Activated naive CD8-positive, alpha-beta T cell treated with anti-CD3 and anti-CD28 coated beads, Interleukin-2, amount 50 U/mL, for 24 hours (primary cell): ENCODE data around the gene AFAP1.

ENCODE experiments used
- ATAC-seq: fragments of 150-1000 bp; cut with Tn5 transposase; one replicate; pipeline ENCODE4 v1.10.0; 2021
- DNase-seq: peaks from one replicate; pipeline ENCODE4 v3.0.0; 2021
- H3K27ac Mint-ChIP-seq: one replicate; pipeline ENCODE4 v1.8.0; 2021; ENCODE audit warnings: mild to moderate bottlenecking, mixed read lengths
- H3K27me3 Mint-ChIP-seq: one replicate; pipeline ENCODE4 v1.8.0; 2021; ENCODE audit warnings: mixed read lengths
- H3K36me3 Mint-ChIP-seq: one replicate; pipeline ENCODE4 v1.8.0; 2021; ENCODE audit warnings: low read depth, mixed read lengths
- H3K4me1 Mint-ChIP-seq: one replicate; pipeline ENCODE4 v1.8.0; 2021; ENCODE audit warnings: mixed read lengths
- H3K4me3 Mint-ChIP-seq: one replicate; pipeline ENCODE4 v1.8.0; 2021; ENCODE audit warnings: mild to moderate bottlenecking, moderate library complexity, mixed read lengths
- H3K9me3 Mint-ChIP-seq: one replicate; pipeline ENCODE4 v1.8.0; 2021; ENCODE audit warnings: mixed read lengths

Gene AFAP1

DNA sequence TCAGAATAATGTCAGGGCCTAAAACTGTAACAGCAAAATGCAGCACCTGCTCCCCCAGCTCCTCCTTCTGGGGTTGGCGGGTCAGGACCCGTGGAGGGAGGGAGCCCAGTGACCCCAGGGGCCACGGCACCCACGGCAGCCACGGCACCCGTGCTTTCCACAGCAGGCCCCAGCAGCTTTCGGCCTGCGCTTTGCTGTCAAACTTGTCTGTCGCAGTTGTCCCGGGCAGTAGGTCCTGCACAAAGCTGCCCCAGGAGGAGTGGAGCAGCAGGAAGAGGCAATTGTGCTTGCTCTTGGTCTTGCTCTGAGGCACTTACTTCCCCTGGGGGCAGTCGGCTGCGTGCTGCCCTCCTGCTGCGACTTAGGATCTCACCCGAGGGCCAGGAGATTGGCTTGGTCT is 183.6 kb downstream of the AFAP1 start:
- ATAC-seq, result no peak
- Mint-ChIP-seq H3K27me3 (no peaks in the 10 kb centered on the region), H3K9me3 (no peaks in the 10 kb centered on the region), H3K27ac (no peak overlapping the region), H3K4me3 (no peak overlapping the region), H3K4me1 (peaks cover 36% of the 10 kb centered on the region), H3K36me3 (no peaks in the 10 kb centered on the region)
- DNase-seq, result no peak

DNA sequence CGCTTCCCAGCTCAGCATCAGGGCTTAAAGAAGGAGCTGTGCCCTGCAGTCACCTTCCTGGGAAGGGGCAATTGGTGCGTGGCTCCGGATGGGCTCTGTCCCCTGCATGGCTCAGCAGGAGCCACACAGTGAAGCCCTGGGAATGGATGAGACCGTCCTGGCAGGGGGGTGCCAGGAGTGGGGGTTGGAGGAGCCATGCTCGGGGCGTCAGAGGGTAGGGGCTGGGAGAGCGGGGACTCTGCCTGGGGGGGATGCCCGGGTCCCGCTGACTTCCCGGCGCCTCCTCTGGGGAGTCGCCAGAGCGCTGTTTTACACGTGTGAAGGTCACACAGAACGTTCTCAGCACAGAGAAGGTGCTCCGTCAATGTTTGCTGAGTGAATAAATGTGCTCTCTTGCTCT is 184.1 kb downstream of the AFAP1 start:
- Mint-ChIP-seq H3K27ac (no peak overlapping the region), H3K4me1 (peaks cover 36% of the 10 kb centered on the region), H3K4me3 (no peak overlapping the region), H3K36me3 (no peaks in the 10 kb centered on the region), H3K9me3 (no peaks in the 10 kb centered on the region), H3K27me3 (no peaks in the 10 kb centered on the region)
- ATAC-seq (no peak), DNase-seq (no peak)

DNA sequence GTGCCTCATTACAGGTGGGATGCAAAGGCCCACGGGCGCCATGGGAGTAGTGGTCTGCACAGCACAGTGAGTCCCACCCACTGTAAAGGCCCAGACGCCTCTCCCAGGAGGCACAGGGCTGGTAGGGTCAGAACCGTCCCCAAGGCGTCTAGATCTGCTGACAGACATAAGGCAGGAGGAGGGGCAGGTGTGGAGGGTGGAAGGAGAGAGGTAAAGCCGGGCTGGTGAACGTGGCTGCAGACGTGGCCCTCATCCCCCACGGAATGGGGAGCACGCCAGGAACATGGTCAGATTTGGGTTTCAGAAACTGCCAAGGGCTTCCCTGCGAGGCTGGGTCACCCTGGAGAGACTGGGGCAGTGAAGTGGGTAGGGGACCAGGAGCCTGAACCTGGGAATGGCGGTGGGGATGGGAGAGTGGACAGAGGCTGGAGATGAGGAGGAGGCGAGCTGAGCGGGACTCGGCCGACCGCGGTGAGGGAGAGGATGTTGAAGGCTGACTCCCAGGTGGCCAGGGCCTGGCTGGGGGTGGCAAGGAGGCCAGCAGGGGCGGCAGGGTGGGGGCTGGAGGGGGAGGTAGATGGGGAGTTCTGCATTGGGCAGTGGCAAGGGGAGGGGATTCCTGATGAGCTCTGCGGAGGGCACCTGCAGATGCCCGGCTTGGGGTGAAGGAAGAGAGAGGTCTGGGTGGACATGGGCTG is 184.9 kb downstream of the AFAP1 start:
- H3K36me3 Mint-ChIP-seq, result no peaks in the 10 kb centered on the region
- DNase-seq (no peak), ATAC-seq (no peak)
- H3K9me3 Mint-ChIP-seq, result no peaks in the 10 kb centered on the region
- no peak overlapping the region for H3K27ac Mint-ChIP-seq
- no peaks in the 10 kb centered on the region for H3K27me3 Mint-ChIP-seq
- H3K4me1 Mint-ChIP-seq, result peaks cover 34% of the 10 kb centered on the region
- H3K4me3 Mint-ChIP-seq, result no peak overlapping the region

DNA sequence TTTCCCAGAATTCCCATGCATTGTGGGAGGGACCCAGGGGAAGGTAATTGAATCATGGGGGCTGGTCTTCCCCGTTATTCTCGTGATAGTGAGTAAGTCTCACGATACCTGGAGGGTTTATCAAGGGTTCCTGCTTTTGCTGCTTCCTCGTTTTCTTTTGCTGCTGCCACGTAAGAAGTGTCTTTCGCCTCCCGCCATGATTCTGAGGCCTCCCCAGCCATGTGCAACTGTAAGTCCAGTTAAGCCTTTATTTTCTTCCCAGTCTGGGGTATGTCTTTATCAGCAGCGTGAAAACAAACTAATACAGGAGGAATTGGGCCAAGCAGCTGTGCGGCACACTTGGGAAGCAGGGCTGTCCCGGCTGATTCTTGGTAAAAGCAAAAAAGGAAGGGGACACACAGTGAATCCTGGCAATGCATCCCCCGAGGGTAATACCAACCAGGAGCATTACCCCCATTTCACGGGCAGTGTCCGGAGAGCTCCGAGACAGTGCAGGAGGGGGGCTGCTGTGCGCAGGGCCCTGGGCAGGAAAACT is 185.7 kb downstream of the AFAP1 start:
- H3K9me3 Mint-ChIP-seq, result no peaks in the 10 kb centered on the region
- H3K36me3 Mint-ChIP-seq, result no peaks in the 10 kb centered on the region
- peaks cover 32% of the 10 kb centered on the region for H3K4me1 Mint-ChIP-seq
- H3K27me3 Mint-ChIP-seq, result no peaks in the 10 kb centered on the region
- no peak overlapping the region for H3K27ac Mint-ChIP-seq
- ATAC-seq, result no peak
- H3K4me3 Mint-ChIP-seq, result no peak overlapping the region
- no peak for DNase-seq

DNA sequence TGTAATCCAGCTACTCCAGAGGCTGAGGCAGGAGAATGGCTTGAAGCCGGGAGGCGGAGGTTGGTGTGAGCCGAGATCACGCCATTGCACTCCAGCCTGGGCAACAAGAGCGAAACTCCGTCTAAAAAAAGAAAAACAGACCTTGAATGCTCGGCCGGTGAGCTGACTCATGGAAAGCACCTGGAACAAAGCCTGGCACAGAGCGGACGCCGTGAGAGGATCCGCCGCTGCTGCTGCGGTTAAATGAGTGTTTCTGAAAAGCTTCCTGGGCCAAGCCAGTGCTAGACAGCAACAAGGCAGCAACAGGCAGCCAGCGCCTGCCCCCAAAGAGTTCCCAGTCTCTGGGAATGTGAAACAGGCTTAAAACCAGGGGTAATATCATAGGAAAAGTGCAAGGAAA is 186.4 kb downstream of the AFAP1 start:
- DNase-seq (no peak), ATAC-seq (no peak)
- Mint-ChIP-seq H3K27me3 (no peaks in the 10 kb centered on the region), H3K4me1 (peaks cover 26% of the 10 kb centered on the region), H3K9me3 (no peaks in the 10 kb centered on the region), H3K36me3 (no peaks in the 10 kb centered on the region), H3K27ac (no peak overlapping the region), H3K4me3 (no peak overlapping the region)

DNA sequence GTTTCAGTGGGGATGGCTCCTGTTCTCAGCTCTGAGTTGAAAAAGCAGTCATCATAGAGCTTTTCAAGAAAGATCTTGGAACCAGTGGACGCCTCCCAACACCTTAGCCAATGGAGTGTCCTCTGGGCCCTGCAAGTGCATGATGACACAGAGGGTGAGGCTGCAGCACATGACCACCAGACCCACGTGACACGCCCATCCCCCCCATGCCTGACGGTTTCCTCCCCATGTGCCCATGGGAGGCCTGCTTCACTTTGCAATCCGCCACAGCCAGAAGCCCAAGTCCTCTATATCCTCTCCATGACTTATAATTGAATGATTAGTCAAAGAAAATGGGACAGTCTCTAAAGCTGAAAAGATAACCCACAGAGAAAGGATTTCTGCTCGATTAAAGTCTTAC is 187.0 kb downstream of the AFAP1 start:
- H3K9me3 Mint-ChIP-seq, result no peaks in the 10 kb centered on the region
- no peak overlapping the region for H3K4me3 Mint-ChIP-seq
- H3K27ac Mint-ChIP-seq, result no peak overlapping the region
- peaks cover 20% of the 10 kb centered on the region for H3K4me1 Mint-ChIP-seq
- H3K36me3 Mint-ChIP-seq, result no peaks in the 10 kb centered on the region
- DNase-seq (no peak), ATAC-seq (no peak)
- H3K27me3 Mint-ChIP-seq, result no peaks in the 10 kb centered on the region

DNA sequence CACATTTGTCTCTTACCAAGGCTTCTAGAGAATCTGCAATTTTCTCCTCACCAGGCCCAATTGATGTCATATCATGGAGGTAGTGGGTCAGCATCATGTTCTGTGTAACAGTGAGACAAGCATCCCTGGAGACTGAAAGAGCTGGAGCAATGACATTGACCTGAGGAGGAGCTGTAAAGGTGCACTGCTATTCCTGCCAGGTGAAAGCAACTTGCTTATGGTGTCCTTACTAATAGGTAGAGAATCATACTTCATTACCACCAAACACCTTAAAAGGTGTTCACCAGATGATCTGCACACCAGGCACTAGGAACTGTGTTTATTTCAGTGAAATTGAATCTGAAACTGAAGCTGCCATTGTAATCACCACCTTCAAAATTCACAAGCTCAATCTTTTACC is 188.7 kb downstream of the AFAP1 start:
- ATAC-seq (no peak), DNase-seq (no peak)
- no peaks in the 10 kb centered on the region for H3K27me3 Mint-ChIP-seq
- H3K4me3 Mint-ChIP-seq, result no peak overlapping the region
- H3K9me3 Mint-ChIP-seq, result no peaks in the 10 kb centered on the region
- H3K4me1 Mint-ChIP-seq, result peaks cover 11% of the 10 kb centered on the region
- no peaks in the 10 kb centered on the region for H3K36me3 Mint-ChIP-seq
- no peak overlapping the region for H3K27ac Mint-ChIP-seq

DNA sequence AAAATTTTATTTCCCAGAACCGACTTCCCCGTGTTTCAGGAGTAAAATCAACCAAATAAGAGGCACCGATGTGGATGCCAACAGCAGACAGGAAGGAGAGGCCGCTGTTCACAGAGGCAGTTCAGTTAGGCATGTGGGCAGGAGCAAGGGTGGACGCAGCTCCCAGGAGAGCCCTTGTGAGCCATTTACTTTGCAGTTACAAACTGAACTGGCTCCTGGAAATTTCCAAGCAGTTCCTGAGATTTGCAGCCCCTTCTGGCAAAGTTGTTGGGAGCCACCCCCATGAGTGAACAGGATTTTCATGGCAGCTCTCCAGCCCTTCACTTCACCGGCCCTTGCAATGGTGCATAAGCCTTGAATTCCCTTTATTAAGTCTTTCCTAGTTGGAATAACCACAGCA is 189.1 kb downstream of the AFAP1 start:
- H3K27me3 Mint-ChIP-seq, result no peaks in the 10 kb centered on the region
- peaks cover 11% of the 10 kb centered on the region for H3K4me1 Mint-ChIP-seq
- DNase-seq (no peak), ATAC-seq (no peak)
- no peak overlapping the region for H3K27ac Mint-ChIP-seq
- no peak overlapping the region for H3K4me3 Mint-ChIP-seq
- H3K36me3 Mint-ChIP-seq, result no peaks in the 10 kb centered on the region
- no peaks in the 10 kb centered on the region for H3K9me3 Mint-ChIP-seq

DNA sequence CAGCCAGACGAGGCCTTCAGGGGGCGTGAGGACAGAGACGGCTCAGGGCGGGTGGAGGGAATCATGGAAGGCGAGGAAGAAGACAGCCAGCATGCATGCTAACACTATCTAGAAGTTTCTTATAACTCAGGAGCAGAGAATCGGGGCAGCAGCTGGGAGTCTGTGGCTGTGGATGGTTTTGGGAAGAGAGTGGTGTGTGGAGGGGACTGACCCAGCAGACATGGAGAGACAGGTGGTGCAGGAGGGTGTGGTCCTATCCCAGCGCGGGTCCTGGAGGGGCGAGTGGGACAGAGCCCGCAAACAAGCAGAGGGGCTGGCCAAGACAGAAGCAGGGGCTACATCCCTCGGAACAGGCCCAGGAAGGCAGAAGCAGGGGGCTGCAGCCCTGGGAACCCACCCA is 192.1 kb downstream of the AFAP1 start:
- DNase-seq (no peak), ATAC-seq (no peak)
- Mint-ChIP-seq H3K36me3 (no peaks in the 10 kb centered on the region), H3K4me1 (peaks cover 11% of the 10 kb centered on the region), H3K4me3 (no peak overlapping the region), H3K27ac (no peak overlapping the region), H3K9me3 (no peaks in the 10 kb centered on the region), H3K27me3 (no peaks in the 10 kb centered on the region)

DNA sequence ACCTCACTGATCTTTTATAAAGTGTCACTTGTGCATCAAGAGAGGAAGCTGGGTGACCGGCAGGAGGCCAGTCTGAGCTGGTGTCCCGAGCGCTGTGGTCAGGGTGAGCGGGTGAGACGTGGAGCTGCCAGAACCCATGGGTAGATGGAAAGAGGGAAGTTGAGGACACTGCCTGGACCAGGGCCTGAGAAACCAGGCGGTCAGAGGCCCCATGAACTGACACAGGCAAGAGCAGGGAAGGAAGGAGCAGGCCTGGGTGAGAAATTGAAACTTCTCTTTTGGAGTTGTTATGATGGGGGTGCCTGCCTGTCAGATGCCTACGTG is 192.6 kb downstream of the AFAP1 start:
- H3K27me3 Mint-ChIP-seq, result no peaks in the 10 kb centered on the region
- H3K4me1 Mint-ChIP-seq, result peaks cover 11% of the 10 kb centered on the region
- no peaks in the 10 kb centered on the region for H3K9me3 Mint-ChIP-seq
- H3K36me3 Mint-ChIP-seq, result no peaks in the 10 kb centered on the region
- ATAC-seq (no peak), DNase-seq (no peak)
- no peak overlapping the region for H3K27ac Mint-ChIP-seq
- H3K4me3 Mint-ChIP-seq, result no peak overlapping the region

DNA sequence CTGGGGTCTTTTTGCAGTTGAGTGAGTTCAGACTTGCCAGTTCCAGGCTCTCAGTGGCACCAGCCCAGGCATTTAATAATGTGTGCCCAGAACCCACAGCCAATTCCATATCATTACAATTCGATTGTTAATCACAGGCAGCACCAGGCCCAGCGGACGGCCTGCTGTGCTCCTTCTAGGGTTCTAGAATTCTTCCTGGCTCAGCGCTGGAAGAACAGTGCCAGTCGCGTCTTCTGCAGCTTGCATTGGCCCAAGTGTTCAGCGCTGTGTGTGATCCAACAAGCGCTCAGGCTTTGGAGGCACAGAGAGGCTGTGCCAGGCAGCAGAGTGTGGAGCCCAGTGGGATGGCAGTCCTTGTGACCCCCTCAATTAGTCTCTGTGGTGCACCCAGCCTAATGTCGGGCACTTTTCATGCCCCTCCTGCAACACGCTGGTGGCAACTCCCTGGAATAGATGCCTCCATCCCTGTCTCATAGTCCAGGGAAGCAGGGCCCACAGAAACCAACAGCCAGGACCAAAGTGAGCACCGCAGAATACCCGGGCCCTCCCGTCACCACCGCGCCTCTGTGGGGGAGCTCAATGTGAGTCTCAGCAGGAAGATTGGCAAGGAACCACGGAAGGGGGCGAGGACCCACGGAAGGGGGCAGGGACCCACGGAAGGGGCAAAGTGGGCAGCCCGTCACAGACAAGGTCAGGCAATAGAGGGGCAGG is 193.2 kb downstream of the AFAP1 start:
- Mint-ChIP-seq H3K4me1 (peaks cover 11% of the 10 kb centered on the region), H3K27ac (no peak overlapping the region), H3K9me3 (no peaks in the 10 kb centered on the region), H3K4me3 (no peak overlapping the region), H3K27me3 (no peaks in the 10 kb centered on the region), H3K36me3 (no peaks in the 10 kb centered on the region)
- ATAC-seq, result no peak
- no peak for DNase-seq

DNA sequence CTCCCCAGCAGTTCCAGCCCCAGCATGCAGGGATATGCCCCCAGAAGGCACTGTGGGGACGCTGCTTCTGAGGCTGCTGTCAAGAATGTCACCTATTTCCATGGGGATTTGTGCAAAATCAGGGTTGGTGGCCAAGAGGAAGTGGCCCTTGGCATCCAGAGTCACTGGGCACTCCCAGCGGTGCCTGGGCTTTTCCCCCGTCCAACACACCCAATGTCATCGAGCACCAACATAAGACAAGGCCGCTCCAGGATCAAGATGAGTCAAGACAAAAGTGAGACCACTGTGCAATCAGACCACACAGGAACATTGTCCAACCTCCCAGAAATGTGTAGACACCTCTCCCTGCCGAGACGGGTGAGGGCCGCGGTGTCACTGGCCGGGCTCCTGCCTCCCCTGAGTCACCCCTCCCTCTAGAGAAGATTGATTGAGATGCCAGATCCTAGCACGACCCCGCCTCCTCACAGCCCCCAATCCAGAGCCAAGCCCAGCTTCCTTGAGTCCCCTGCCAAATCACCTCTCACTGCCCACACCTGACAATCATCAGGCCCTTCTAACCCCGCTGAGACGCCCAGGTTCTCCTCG is 194.3 kb downstream of the AFAP1 start:
- ATAC-seq (no peak), DNase-seq (no peak)
- H3K4me3 Mint-ChIP-seq, result no peak overlapping the region
- no peaks in the 10 kb centered on the region for H3K27me3 Mint-ChIP-seq
- no peaks in the 10 kb centered on the region for H3K9me3 Mint-ChIP-seq
- H3K4me1 Mint-ChIP-seq, result peaks cover 11% of the 10 kb centered on the region
- no peaks in the 10 kb centered on the region for H3K36me3 Mint-ChIP-seq
- H3K27ac Mint-ChIP-seq, result no peak overlapping the region

DNA sequence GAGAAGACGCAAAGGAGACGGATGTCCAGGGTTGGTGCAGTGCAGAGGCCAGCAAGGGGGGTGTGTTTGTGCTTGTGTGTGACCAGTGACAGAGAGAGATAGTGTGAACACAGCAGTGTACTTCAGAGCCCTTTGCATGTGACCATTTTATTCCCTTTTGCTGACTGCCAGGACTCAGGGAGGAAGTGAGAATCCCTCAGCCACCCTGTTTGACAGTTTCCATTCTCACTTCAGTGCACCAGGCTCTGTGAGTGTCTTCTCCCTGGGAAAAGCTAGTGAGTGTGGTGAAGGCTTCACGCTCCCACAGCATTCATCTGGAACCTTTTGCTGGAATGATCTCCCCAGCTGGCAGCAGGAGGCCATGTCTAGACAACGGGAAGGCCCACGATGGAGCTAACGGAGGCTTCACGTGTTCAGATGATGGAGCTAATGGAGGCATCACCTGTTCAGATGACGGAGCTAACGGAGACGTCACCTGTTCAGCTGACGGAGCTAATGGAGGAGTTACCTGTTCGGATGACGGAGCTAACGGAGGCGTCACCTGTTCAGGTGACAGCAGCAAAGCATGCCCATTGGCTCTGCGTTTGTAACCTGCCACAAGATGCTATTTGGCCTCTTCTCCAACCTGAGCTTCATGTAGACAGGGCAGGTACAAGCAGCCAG is 195.4 kb downstream of the AFAP1 start:
- DNase-seq (no peak), ATAC-seq (no peak)
- Mint-ChIP-seq H3K4me1 (peaks cover 2% of the 10 kb centered on the region), H3K9me3 (no peaks in the 10 kb centered on the region), H3K4me3 (no peak overlapping the region), H3K27ac (no peak overlapping the region), H3K36me3 (no peaks in the 10 kb centered on the region), H3K27me3 (no peaks in the 10 kb centered on the region)

DNA sequence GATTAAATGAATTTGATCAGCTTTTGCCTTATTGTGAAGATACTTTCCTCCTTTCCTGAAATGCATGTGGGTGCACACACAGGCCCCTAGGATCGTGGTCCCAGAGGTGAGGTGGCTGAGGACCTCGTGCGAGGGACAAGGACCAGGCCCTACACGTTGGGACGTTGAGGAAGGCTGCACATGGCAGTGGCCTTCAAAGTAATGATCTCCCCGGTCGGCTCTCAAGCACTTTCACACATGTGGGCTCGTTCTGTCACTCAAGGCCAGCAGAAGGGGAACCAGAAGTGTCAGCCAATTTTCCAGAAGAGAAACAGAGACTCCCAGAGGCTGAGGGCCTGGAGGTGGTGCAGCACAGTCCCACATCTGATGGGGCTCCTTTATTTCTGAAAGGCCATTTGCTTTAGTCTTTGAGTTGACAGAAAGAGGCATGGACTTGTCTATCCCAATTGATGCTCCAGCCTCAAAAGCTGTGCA is 196.8 kb downstream of the AFAP1 start:
- Mint-ChIP-seq H3K36me3 (no peaks in the 10 kb centered on the region), H3K9me3 (no peaks in the 10 kb centered on the region), H3K27ac (no peak overlapping the region), H3K4me3 (no peak overlapping the region), H3K4me1 (no peaks in the 10 kb centered on the region), H3K27me3 (no peaks in the 10 kb centered on the region)
- DNase-seq, result no peak
- ATAC-seq, result no peak
